ENCODE data around the gene IHH.

The IHH gene

DNA sequence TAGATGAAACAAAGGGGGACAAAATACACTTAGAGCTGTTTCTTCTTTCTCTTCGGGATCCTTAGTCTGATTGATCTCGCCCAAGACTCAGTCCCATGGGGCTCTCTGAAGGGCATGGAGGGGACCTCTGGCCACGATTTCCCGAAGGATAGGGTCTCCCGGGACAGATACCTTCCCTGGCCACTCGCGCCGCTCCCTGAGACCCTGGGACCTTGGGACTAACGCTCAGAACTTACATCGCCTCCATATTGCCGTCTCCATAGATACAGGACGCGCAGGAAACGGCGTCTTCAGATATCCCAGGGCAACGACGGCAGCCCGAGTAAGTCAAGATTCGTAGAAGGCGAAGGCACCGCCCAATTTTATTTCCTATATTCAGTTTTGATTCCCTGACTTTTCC is 19.5 kb downstream of the IHH start, which contains the start of gene CFAP65:
Gene CFAP65 (minus strand): TSS at position 265 of the 400 bp plus-strand sequence. CDS start 2,468 bp downstream, outside the sequence.
- DNase-seq (ENCODE audit: low spot score), result peak; percentile 67

DNA sequence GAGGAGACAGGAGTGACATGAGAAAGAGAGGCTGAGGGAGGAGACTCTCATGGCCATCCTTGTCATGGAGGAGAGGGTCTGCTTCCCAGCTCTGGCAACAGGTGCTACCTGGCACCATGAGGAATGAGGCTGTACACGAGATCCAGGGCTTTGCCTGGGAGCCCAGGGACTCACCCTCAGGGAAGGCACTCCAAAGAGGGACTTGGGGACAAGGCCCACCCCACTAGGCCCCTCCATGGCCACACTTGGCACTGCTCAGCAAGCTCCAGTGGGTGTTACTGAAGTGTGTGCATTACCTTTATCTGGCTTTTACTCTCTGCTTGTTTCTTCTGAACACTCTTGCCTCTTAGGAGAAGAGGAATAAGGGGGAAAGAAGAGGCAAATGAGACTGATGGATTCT is 22.1 kb downstream of the IHH start:
- DNase-seq (ENCODE audit: low spot score), result no peak

GRCh38 chr2:219037783-219038499 is 22.8 kb downstream of the IHH start:
- no peak for DNase-seq (ENCODE audit: low spot score)

- DNase-seq (ENCODE audit: low spot score), result no peak
Observed at GRCh38 chr2:219035942-219036341, 24.8 kb downstream of the IHH start.

DNA sequence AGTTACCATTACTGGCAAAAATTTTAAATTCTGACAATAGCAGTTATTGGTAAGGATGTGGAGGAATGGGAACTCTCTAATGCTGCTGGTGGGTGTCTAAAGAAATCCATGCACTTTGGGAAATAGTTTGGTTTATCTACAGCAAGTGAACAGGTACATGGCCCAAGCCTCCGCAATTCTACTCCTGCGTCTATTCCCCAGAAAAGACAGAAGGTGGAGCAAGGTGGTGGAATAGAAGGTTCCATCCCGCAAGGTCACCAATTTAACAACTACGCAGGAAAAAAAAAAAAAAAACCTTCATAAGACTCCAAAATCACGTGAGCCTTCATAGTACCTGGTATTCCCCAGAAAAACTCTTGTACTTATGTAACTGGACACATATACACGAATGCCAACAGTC is 25.9 kb downstream of the IHH start:
- no peak for DNase-seq (ENCODE audit: low spot score)

- no peak for DNase-seq (ENCODE audit: low spot score)
Observed at GRCh38 chr2:219032051-219032745, 28.5 kb downstream of the IHH start.

DNA sequence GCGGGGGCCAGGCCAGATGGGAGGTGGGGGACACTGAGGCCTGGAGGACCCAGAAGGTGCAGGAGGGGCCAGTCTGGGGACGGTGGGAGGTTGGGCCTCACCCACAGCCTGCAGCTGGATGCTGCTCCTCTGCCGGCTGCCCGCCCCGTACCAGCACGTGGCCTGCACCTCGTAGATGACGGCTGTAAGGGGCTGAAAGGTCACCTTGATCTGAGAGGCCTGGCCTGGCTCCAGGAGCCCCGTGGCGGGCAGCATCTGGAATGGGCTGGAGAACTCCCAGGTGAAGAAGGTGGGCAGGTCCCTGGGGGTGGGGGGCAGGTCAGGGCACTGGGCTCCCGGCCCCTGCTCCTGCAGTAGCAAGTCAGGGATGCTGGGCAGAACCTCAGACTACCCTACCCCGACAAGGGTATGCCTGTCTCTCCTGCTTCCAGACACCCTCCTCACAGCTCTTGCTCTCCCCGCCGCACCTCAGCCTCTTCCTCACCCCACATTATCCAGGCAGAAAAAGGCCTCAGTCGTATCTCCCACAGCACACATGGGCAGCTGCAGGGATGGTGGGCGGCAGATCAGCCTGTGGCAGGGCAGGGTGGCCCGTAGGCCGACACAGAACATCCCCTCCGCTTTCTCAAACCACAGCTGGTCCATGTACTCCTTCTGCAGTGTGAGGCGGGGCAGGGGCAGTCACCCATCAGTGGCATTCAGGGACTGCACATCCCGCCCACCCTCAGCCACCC is 29.5 kb downstream of the IHH start:
- DNase-seq (ENCODE audit: low spot score), result no peak

- no peak for DNase-seq (ENCODE audit: low spot score)
Observed at GRCh38 chr2:219030177-219030940, 30.4 kb downstream of the IHH start.

- peak; percentile 81 for DNase-seq (ENCODE audit: low spot score)
Observed at GRCh38 chr2:219029829-219030165, 30.9 kb downstream of the IHH start.

GRCh38 chr2:219028996-219029828 is 31.5 kb downstream of the IHH start:
- no peak for DNase-seq (ENCODE audit: low spot score)

GRCh38 chr2:219028141-219028540 is 32.6 kb downstream of the IHH start:
- no peak for DNase-seq (ENCODE audit: low spot score)

- no peak for DNase-seq (ENCODE audit: low spot score)
Observed at GRCh38 chr2:219027511-219028055, 33.1 kb downstream of the IHH start.

- no peak for DNase-seq (ENCODE audit: low spot score)
Observed at GRCh38 chr2:219026946-219027345, 33.8 kb downstream of the IHH start.

DNA sequence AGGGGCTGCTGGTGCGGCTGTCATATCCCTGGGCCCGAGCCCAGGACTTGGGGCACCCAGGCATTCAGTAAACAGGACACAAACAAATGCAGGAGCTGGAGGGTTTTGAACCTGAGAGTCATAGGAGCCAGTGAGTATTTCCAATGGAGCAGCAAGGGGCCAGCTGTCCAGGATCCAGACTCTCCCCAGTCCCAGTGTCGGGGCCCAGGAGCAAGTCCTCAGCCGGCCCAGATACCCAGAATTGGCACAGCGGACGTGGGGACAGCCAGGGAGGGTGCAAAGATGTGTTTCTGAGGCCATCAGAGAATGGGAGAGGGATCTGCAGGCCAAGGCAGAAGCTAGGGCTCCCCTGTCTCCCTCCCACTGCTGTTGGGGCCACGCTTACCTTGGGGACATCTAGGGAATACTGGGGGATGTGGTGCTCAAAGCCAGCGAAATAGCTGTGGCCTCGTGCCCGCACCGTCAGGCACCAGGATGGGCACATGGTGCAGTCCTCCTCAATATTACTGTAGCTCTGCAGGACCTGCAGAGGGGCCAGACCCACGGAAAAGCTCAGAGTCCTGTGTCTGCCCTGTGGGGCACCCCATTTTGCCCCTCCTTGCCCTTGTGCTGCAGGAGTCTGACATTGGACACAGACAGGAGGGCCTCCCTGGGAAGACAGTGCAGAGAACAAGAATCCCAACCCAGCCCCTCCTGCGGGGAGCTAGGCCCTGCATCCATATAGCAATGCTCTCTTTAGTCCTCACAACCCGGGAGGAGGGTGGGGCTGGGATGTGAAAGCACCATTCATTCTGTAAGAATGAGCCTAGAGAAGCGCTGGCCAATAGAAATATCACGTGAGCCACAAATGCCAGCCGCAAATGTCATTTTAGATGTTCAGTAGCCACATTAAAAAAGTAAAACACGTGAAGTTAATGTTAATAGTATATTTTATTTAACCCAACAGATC is 34.8 kb downstream of the IHH start:
- DNase-seq (ENCODE audit: low spot score), result no peak

DNA sequence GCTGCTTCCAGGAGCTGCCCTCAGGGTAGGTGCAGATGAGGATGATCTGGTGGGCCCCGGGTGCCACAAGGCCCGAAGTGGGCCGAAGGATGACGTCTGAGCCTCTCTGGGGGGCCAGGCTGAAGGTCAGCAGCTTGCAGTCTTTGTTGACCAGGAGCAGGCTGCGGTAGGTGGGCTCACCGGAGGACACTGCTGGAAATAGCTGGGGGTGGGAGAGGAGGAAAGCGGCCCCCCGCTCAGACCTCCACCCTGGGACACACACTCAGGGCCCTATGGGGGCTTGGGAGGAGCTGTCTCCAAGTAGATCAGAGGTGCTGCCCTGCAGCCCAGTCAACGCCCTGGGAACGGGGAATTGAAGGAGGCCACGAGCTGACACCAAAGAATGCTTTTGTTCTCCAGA is 36.7 kb downstream of the IHH start:
- no peak for DNase-seq (ENCODE audit: low spot score)

DNA sequence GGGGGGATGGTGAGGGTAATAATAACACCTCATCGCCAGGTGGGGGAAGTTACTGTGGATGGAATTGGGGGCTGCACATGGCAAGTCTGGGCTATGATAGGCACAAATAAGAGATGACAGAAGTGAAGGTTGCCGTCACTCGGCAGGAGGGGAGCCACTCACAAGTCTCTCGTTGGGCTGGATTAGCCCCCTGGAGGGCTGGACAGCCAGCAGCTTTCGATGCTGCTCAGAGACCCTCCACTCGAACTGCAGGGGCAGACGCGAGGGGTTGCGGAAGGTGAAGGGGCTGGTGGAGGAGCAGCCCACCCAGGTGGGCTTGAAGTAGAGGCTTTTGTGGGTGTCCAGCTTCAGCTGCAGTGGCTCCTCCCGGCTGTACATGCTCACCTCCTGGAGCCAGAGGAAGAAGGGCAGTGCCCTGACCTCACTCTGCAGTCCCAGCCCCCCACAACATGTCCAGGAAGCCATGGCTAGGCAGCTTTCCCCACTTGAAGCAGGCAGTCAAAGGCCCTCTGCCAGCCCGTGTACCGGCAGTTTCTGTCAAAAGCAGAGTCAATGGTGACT is 37.6 kb downstream of the IHH start:
- DNase-seq (ENCODE audit: low spot score), result no peak

DNA sequence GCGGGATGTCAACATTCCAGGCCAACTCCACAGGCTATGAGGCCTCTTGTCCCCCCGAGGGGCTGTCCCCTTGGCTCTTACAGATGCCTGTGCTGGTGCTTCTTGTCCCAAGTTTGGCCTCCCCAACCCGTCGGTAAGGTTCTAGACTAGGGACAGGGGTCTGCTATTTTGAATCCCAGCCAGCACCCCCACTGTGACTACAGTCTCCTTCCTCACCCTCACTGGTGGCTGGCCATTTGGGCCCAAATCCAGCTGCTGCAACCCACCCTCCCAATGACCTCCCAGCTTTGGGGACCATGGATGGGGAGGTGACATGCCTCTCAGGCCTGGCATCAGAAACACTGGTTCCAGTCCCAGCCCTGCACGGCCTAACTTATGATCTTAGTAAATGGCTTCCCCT is 38.1 kb downstream of the IHH start:
- DNase-seq (ENCODE audit: low spot score), result no peak

- DNase-seq (ENCODE audit: low spot score), result no peak
Observed at GRCh38 chr2:219022041-219022440, 38.7 kb downstream of the IHH start.

DNA sequence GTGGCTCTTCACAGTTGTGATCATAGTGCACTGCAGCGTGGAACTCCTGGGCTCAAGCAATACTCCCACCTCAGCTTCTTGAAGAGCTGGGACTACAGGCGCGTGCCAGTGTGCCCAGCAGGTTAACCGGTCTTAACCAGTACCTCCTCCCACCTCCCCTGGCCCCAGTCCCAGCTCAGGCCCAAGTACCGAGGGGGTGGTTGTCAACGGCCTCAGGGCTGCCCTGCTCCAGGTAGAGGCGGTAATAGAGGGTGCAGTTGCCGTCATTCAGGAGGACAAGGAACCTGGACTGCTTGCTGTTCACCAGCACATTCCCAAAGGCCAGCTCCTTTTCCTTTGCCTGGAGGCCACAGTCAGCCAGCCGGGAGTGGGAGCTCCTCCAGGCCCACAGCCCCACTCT is 39.1 kb downstream of the IHH start:
- no peak for DNase-seq (ENCODE audit: low spot score)
